Measurements from ENCODE around the gene GMPS.
A peak's percentile ranks its signal among the peaks of the same experiment; 100 is the strongest.
"Not testable (repeated sequence)": the region's sequence is repeated elsewhere in the genome, so short reads cannot be mapped to it uniquely, and the experiment has no call there.

Gene GMPS

GRCh38 chr3:155872904-155873646 lies 2.6 kb downstream of the GMPS start:
- no peak for DNase-seq

DNA sequence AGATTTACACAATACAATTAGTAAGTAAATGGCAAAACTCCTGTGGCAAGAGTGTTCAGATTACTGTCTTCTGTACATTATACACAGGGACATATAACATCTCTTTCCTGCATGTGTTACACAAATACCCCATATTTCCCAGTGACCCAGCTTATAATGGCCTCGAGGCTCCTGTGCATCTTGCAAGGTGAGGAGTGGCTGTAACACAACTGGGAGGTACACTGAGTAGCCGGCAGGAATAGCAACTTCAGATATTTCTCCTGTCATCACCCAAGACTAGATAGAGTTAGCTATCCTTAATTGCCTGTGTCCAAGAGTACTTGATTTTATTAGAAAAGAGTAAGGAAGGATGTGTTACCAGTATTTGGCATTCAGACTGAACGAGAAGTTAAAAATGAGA lies 5.6 kb downstream of the GMPS start:
- DNase-seq = no peak

DNA sequence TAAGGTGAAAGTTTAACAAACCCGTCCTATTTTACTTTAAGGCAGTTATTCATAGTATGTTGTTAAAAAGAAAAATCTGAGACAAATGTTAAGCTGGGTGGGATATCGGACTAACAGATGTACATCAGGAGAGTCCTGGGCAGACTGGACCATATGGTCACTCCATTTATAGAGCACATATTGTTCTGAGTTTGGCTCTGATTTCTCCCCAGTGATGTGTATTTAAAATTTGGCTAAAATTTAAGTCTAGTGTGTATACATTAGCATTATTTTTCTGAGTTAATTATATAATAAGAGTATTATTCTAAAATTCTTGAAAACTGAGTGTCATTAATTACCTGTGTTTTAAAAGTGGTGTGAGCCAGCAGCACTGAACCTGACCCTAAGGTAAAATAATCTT lies 6.1 kb downstream of the GMPS start:
- DNase-seq = no peak

GRCh38 chr3:155880286-155880685 lies 9.8 kb downstream of the GMPS start:
- no peak for DNase-seq

- no peak for DNase-seq
Measured at GRCh38 chr3:155884292-155884691, 13.8 kb downstream of the GMPS start.

GRCh38 chr3:155885292-155885691 lies 14.8 kb downstream of the GMPS start:
- no peak for DNase-seq

DNA sequence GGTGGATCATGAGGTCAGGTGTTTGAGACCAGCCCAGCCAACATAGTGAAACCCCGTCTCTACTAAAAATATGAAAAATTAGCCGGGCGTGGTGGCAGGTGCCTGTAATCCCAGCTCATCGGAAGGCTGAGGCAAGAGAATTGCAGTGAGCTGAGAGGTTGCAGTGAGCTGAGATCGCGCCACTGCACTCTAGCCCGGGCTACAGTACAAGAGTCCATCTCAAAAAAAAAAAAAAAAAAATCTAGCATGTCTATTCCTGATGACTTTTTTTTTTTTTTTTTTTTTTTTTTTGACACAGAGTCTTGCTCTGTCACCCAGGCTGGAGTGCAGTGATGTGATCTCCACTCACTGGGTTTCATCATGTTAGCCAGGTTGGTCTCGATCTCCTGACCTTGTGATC lies 15.9 kb downstream of the GMPS start:
- not testable (repeated sequence) for DNase-seq

GRCh38 chr3:155886915-155887314 lies 16.5 kb downstream of the GMPS start:
- DNase-seq = no peak

GRCh38 chr3:155889212-155889611 lies 18.8 kb downstream of the GMPS start:
- DNase-seq = no peak

DNA sequence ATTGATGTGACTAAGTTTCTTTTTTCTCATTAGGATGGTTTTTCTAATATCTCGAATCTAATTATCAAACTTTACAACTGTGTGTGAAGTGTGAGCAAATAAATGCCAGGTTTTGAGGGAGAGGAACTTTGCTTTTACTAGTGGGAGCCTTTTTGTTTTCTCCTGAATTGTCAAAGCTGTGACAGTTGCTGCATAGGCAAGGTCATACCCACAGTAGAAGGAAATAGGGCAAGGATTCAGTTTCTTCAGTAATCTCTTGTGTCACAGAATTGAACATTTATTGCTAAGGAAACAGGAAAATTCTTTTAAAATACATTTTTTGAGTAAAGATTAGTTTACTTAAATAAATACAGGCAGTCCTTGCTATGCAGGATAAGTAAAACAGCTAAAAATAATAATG lies 19.5 kb downstream of the GMPS start:
- DNase-seq = peak; percentile 46

- DNase-seq = peak; percentile 98
Measured at GRCh38 chr3:155890671-155891190, 20.3 kb downstream of the GMPS start.

- DNase-seq = no peak
Measured at GRCh38 chr3:155891321-155891720, 20.9 kb downstream of the GMPS start.

- DNase-seq = no peak
Measured at GRCh38 chr3:155895379-155895900, 25.0 kb downstream of the GMPS start.

GRCh38 chr3:155906900-155907299 lies 36.5 kb downstream of the GMPS start:
- DNase-seq = no peak

DNA sequence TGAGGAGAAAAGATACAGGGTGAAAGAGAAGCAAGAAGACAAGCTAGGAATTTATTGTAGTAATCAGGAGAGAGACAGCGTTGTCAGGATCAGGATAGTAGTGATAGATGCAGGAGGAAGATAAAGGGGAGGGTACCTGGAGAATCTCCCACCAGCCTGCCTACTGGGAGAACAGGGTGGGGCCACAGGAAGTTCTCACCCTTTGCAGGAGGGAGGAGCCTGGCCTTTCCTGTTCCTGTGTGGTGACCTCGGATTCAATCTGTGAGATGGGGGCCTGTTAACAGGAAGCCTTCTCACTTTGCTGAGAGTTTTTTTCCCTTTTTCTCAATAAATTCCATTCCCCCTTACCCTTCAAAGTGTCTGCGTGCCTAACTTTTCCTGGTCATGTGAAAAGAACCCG lies 37.6 kb downstream of the GMPS start:
- DNase-seq = no peak

DNA sequence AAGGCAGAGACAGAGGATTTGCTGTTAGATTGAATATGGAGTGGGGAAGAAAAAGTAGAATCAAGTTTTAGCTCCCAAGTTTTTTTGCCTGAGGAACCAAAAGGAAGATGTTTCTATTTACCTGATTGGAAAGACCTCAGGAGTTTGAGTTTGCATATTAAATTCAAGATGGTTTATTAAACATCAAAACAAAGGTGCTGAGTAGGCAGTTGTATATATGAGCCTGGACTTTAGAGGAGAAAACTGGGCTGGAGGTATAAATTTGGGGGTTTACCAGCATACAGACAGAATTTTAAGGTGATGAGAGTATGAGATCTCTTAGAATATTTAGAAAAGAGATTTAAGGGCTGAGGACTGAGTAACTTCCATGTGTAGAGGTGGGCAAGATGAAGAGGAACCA lies 38.2 kb downstream of the GMPS start:
- no peak for DNase-seq

DNA sequence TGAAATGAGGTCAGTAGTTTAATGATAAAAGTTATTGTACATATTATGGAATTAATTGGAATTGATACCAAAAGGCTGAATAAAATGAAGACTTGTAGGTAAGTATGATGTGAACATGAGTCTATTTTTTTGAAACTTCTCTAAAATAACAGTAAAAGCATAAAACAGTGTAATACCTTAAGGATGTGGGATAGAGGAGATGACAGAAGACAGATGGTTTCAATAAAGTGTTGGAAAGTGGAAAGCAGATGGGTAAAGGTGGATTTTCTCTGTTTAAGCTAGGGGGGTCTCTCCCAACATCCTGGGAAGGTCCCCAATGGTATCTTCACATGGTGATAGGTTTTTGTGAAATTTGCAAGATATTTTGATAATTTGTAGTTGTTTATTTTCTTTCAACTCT lies 41.6 kb downstream of the GMPS start:
- no peak for DNase-seq

DNA sequence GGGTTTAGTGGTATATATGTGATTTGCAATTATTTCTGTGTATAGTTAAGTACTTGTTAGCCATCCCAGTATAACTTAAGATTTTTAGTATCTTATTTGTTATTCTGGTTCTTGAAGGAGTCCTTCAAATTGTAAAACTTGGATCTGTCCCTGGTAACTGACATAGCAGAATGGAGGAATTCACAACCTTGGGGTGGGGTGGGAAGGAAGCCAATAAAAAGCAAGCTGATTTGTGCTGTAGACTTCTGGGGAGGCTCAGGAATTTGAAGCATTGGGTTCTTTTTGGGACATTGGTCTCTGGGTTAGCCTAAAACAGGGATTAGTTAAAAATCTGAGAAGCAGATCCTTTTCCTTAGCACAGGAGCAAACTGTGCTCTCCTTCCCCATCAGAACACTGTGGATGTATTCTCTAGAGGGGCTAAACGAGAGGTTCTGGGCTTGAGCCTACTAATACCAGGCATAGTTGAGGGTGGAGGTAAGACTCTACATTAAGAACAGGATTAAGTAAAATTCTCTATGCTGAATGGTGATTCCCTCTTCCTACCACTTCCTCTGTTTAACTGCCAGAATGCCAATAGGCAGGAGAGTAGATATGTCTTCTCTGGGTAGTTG lies 42.2 kb downstream of the GMPS start:
- DNase-seq = no peak

GRCh38 chr3:155917781-155918180 lies 47.3 kb downstream of the GMPS start:
- DNase-seq = no peak

- DNase-seq = no peak
Measured at GRCh38 chr3:155919728-155920127, 49.3 kb downstream of the GMPS start.

DNA sequence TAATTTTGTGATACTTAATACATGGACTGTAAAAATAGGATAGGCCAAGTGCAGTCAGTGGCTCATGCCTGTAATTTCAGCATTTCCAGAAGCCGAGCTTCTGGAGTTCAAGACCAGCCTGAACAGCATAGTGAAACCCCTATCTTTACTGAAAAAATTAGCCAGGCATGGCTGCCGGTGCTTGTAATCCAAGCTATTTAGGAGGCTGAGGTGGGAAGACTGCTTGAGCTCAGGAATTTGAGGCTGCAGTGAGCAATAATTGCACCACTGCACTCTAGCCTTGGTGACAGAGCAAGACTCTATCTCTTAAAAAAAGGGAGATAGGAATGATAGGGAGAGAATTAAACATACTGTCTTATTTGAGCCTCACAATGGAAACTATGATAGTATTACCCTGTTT lies 51.0 kb downstream of the GMPS start:
- no peak for DNase-seq

GRCh38 chr3:155934230-155934629 lies 63.8 kb downstream of the GMPS start:
- DNase-seq = no peak

- peak; percentile 38 for DNase-seq
Measured at GRCh38 chr3:155938409-155938808, 68.0 kb downstream of the GMPS start.

GRCh38 chr3:155941354-155941753 lies 70.9 kb downstream of the GMPS start:
- no peak for DNase-seq

Measured in hematopoietic multipotent progenitor cell treated with erythropoietin and hydrocortisone succinate and interleukin-3 and kit ligand, for 8 days (in vitro differentiated cells).